IMR-90 (cell line): Measurements from ENCODE around the gene SPTLC1. TPM values are rescaled to one million over a fixed set of nuclear protein-coding genes. Genes with fewer than 3 reads are reported as not detected.
A peak's percentile ranks its signal among the peaks of the same experiment; 100 is the strongest.

Source experiments
- ATAC-seq: fragments of 200-7000 bp; cut with Tn5 transposase; 2 replicates; pipeline ENCODE4 v1.9.1; 2020; ENCODE audit warnings: low read depth, mild to moderate bottlenecking, moderate library complexity
- BruUV-seq: library from RNA; stranded (reverse); fragments of 400-500 nt; replicated peaks from 2 replicates; lab custom pipeline; 2021; lab: Mats Ljungman, UMichigan
- CTCF ChIA-PET: fragments of 300-600 bp; formaldehyde crosslinking; extraction: SDS; loops from one replicate; lab custom pipeline; 2021; ENCODE audit warnings: antibody characterized with exemption; lab: Yijun Ruan, JAX
- POLR2A ChIA-PET: fragments of 300-600 bp; sonication (Branson Sonifier 250); formaldehyde crosslinking; loops from one replicate; lab custom pipeline; 2022; ENCODE audit warnings: antibody characterized with exemption; ENCODE audit not compliant: unreplicated experiment; lab: Charles Lee
- DNase-seq: peaks from one replicate; pipeline ENCODE4 v3.0.0; 2013
- H2AFZ ChIP-seq: replicated peaks from 2 replicates; pipeline ENCODE3; 2013; ENCODE audit warnings: low read length, mild to moderate bottlenecking; ENCODE audit not compliant: poor library complexity
- H2AK5ac ChIP-seq: 2 replicates; pipeline ENCODE4 v1.6.1; 2013; ENCODE audit warnings: low read depth, low read length, inconsistent platforms
- H2AK9ac ChIP-seq: replicated peaks from 2 replicates; pipeline ENCODE3; 2013; ENCODE audit warnings: mild to moderate bottlenecking, low read depth, low read length, moderate library complexity; ENCODE audit not compliant: poor library complexity
- H2BK120ac ChIP-seq: 2 replicates; pipeline ENCODE4 v1.6.1; 2013; ENCODE audit warnings: low read depth, low read length, inconsistent platforms
- H2BK15ac ChIP-seq: 3 replicates; pipeline ENCODE4 v1.6.1; 2013; ENCODE audit warnings: low read depth, low read length, inconsistent platforms
- H2BK20ac ChIP-seq: 2 replicates; pipeline ENCODE4 v1.6.1; 2013; ENCODE audit warnings: low read depth, mild to moderate bottlenecking, inconsistent platforms, low read length, moderate library complexity
- H2BK5ac ChIP-seq: 2 replicates; pipeline ENCODE4 v1.6.1; 2013; ENCODE audit warnings: mild to moderate bottlenecking, low read depth, low read length, inconsistent platforms; ENCODE audit not compliant: poor library complexity, severe bottlenecking
- H3K14ac ChIP-seq: replicated peaks from 2 replicates; pipeline ENCODE4 v1.6.1; 2013; ENCODE audit warnings: low read depth, low read length, inconsistent platforms
- H3K18ac ChIP-seq: 2 replicates; pipeline ENCODE4 v1.6.1; 2013; ENCODE audit warnings: low read depth, low read length, control low read depth
- H3K23ac ChIP-seq: 2 replicates; pipeline ENCODE4 v1.6.1; 2013; ENCODE audit warnings: low read depth, low read length, inconsistent platforms
- H3K27ac ChIP-seq: 2 replicates; pipeline ENCODE4 v1.5.1; 2013; ENCODE audit warnings: mild to moderate bottlenecking, control low read depth, low read length; ENCODE audit not compliant: insufficient read depth
- H3K27me3 ChIP-seq: 2 replicates; pipeline ENCODE4 v1.6.1; 2013; ENCODE audit warnings: low read length; ENCODE audit not compliant: control insufficient read depth, insufficient read depth
- H3K36me3 ChIP-seq: 2 replicates; pipeline ENCODE4 v1.6.1; 2013; ENCODE audit warnings: low read length, mixed read lengths; ENCODE audit not compliant: control insufficient read depth, insufficient read depth
- H3K4ac ChIP-seq: 2 replicates; pipeline ENCODE4 v1.6.1; 2013; ENCODE audit warnings: low read depth, low read length, inconsistent platforms
- H3K4me1 ChIP-seq: 2 replicates; pipeline ENCODE4 v1.6.1; 2013; ENCODE audit warnings: low read length, mixed read lengths; ENCODE audit not compliant: control insufficient read depth, insufficient read depth
- H3K4me2 ChIP-seq: 2 replicates; pipeline ENCODE4 v1.6.1; 2013; ENCODE audit warnings: low read depth, mild to moderate bottlenecking, control low read depth, low read length, moderate library complexity
- H3K4me3 ChIP-seq: 2 replicates; pipeline ENCODE4 v1.5.1; 2013; ENCODE audit warnings: low read depth, mild to moderate bottlenecking, control low read depth, low read length, moderate library complexity; ENCODE audit not compliant: insufficient read depth
- H3K56ac ChIP-seq: 2 replicates; pipeline ENCODE4 v1.6.1; 2013; ENCODE audit warnings: low read length, inconsistent platforms; ENCODE audit not compliant: insufficient read depth; ENCODE audit errors: extremely low read depth
- H3K79me1 ChIP-seq, 2 experiments: 2 replicates each; pipeline ENCODE4 v1.6.1; 2013; ENCODE audit warnings: low read length in 2 of 2, inconsistent platforms in 1 of 2, low read depth in 1 of 2
- H3K9ac ChIP-seq: 2 replicates; pipeline ENCODE4 v1.6.1; 2013; ENCODE audit warnings: low read depth, low read length, control low read depth
- H3K9me1 ChIP-seq: 2 replicates; pipeline ENCODE4 v1.6.1; 2013; ENCODE audit warnings: low read length, inconsistent platforms; ENCODE audit not compliant: insufficient read depth
- H3K9me3 ChIP-seq: 2 replicates; pipeline ENCODE4 v1.6.1; 2013; ENCODE audit warnings: low read length; ENCODE audit not compliant: control insufficient read depth, insufficient read depth
- H4K20me1 ChIP-seq: 2 replicates; pipeline ENCODE4 v1.6.1; 2013; ENCODE audit warnings: low read length, inconsistent platforms; ENCODE audit not compliant: insufficient read depth
- H4K5ac ChIP-seq: 2 replicates; pipeline ENCODE4 v1.6.1; 2013; ENCODE audit warnings: mild to moderate bottlenecking, low read depth, low read length, control low read depth
- H4K8ac ChIP-seq, 2 experiments: 2 replicates each; pipeline ENCODE4 v1.6.1; 2013; ENCODE audit warnings: low read depth in 2 of 2, low read length in 2 of 2, control low read depth in 1 of 2, inconsistent platforms in 1 of 2
- H4K91ac ChIP-seq: 2 replicates; pipeline ENCODE4 v1.6.1; 2013; ENCODE audit warnings: low read depth, low read length, inconsistent platforms; ENCODE audit not compliant: insufficient read depth
- BHLHE40 ChIP-seq: fragments of 150-350 bp; IDR thresholded peaks from 2 replicates; pipeline ENCODE4 v1.6.1; 2016; ENCODE audit warnings: mild to moderate bottlenecking, low read depth, low read length
- CEBPB ChIP-seq: IDR thresholded peaks from 2 replicates; pipeline ENCODE4 v1.6.1; 2012; ENCODE audit warnings: low read depth, low read length, improper control_type of control experiment
- CHD1 ChIP-seq: IDR thresholded peaks from 2 replicates; pipeline ENCODE4 v1.6.1; 2012; ENCODE audit warnings: low read depth, low read length, improper control_type of control experiment
- FOS ChIP-seq: fragments of 150-350 bp; IDR thresholded peaks from 2 replicates; pipeline ENCODE4 v1.6.1; 2016; ENCODE audit warnings: low read depth, low read length
- MAFK ChIP-seq: IDR thresholded peaks from 2 replicates; pipeline ENCODE4 v1.6.1; 2012; ENCODE audit warnings: low read depth, low read length, improper control_type of control experiment
- MAZ ChIP-seq: IDR thresholded peaks from 2 replicates; pipeline ENCODE4 v1.6.1; 2012; ENCODE audit warnings: low read depth, mild to moderate bottlenecking, low read length, improper control_type of control experiment, moderate library complexity, borderline replicate concordance
- MXI1 ChIP-seq: IDR thresholded peaks from 2 replicates; pipeline ENCODE4 v1.6.1; 2012; ENCODE audit warnings: low read depth, mild to moderate bottlenecking, low read length, moderate library complexity, borderline replicate concordance
- POLR2A ChIP-seq: IDR thresholded peaks from 2 replicates; pipeline ENCODE4 v1.6.1; 2012; ENCODE audit warnings: mild to moderate bottlenecking, low read depth, low read length
- RFX5 ChIP-seq: IDR thresholded peaks from 2 replicates; pipeline ENCODE4 v1.8.0; 2012; ENCODE audit warnings: low read depth, mild to moderate bottlenecking, low read length, moderate library complexity
- SMC3 ChIP-seq: fragments of 150-350 bp; IDR thresholded peaks from 2 replicates; pipeline ENCODE4 v1.6.1; 2016; ENCODE audit warnings: low read depth, mild to moderate bottlenecking, antibody characterized with exemption, low read length, moderate library complexity
- WGBS, 2 experiments: methylation state at CpG; one replicate each; pipeline versions ENCODE4 v1.1.5 to v1.1.7; 2013; ENCODE audit warnings: missing lambda C conversion rate in 2 of 2; ENCODE audit not compliant: insufficient read length in 1 of 2; ENCODE audit errors: extremely low coverage in 2 of 2; 5-methylcytosine and 5-hydroxymethylcytosine counted together
- dilution Hi-C: fragments of 300-500 bp; cut with HindIII; formaldehyde crosslinking; loops from one replicate; pipeline ENCODE4 v1.14.3; 2018; ENCODE audit warnings: low sequenced_read_pairs; ENCODE audit not compliant: unreplicated experiment
- in situ Hi-C: fragments of 300-500 bp; cut with MboI; formaldehyde crosslinking; loops from 3 replicates; pipeline ENCODE4 v1.14.3; 2019; ENCODE audit warnings: low sequenced_read_pairs, inconsistent platforms, mixed read lengths
- intact Hi-C: fragments of 100-400 bp; cut with micrococcal nuclease; formaldehyde crosslinking; loops from 2 replicates; pipeline ENCODE4 v1.10.0; 2022
- polyA plus RNA-seq, 3 experiments: library from polyadenylated mRNA; depleted of rRNA; stranded (reverse); fragments of >200 nt; gene quantifications; 2 replicates each; pipeline ENCODE4 v1.2.3, GENCODE V29; 2012; ENCODE audit warnings: low replicate concordance in 1 of 3
- total RNA-seq: library from RNA; depleted of rRNA; stranded (reverse); fragments of >200 nt; gene quantifications from 2 replicates; pipeline ENCODE4 v1.2.3, GENCODE V29; 2012
- TF ChIP-seq, protein P1 (sequence below): fragments of 150-350 bp; IDR thresholded peaks from 2 replicates; pipeline ENCODE4 v1.6.1; 2017; ENCODE audit warnings: mild to moderate bottlenecking, antibody characterized with exemption, low read length, low read depth
- TF ChIP-seq, protein P2 (sequence below): conservative IDR thresholded peaks from 2 replicates; pipeline ENCODE4 v1.5.1; 2012; ENCODE audit warnings: mild to moderate bottlenecking, low read depth, low read length, improper control_type of control experiment
- TF ChIP-seq, protein P3 (sequence below): fragments of 150-350 bp; IDR thresholded peaks from 2 replicates; pipeline ENCODE4 v1.6.1; 2016; ENCODE audit warnings: low read depth, mild to moderate bottlenecking, low read length, moderate library complexity, borderline replicate concordance

The SPTLC1 gene
- total and polyA plus RNA-seq, 2 of the 4 experiments (the other 2 are of a cell fraction): 65.7 to 92.7 TPM

DNA sequence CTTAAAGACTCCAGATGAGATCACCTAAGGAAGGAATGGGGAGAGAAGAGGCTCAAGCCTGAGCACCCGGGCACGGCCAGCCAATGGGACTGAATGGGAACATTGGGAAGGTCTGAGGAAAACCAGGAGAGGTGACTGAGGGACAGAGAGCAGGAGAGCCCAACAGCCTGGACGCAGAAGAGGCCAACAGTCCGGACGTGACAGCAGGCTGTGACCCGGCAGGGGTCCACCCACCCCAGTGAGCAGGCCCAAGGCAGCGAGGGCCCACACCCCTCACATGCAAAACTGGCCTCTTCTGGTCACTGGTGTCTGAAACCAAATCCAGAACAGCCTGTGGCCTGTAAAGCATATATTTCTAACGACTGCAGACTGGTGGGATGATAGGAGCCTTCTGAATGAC, 7.6 kb upstream of the SPTLC1 start:
- BruUV-seq: no TSS peak
- Histone ChIP-seq H2BK15ac (peak overlapping the region; percentile 62; the same call in 2 of the 3 replicates), H3K56ac (peak overlapping the region; percentile 61; the same call in 1 of the 2 replicates), H3K4ac (peak overlapping the region; percentile 70), H2BK5ac (peak overlapping the region; percentile 48), H3K36me3 (no peaks in the 10 kb centered on the region), H3K4me1 (peaks cover 8% of the 10 kb centered on the region), H3K23ac (peak overlapping the region; percentile 1; the same call in 1 of the 2 replicates), H3K4me3 (no peak overlapping the region), H2AK9ac (peak overlapping the region; percentile 60), H3K27me3 (no peaks in the 10 kb centered on the region), H3K27ac (peak overlapping the region; percentile 61; the same call in 1 of the 2 replicates), H4K20me1 (no peaks in the 10 kb centered on the region), H4K5ac (peak overlapping the region; percentile 77), H3K9me1 (peaks cover 7% of the 10 kb centered on the region), H3K18ac (peak overlapping the region; percentile 57), H2AFZ (peak overlapping the region; percentile 74), H2BK20ac (peak overlapping the region; percentile 49; the same call in 1 of the 2 replicates), H3K9me3 (no peaks in the 10 kb centered on the region), H2AK5ac (peak overlapping the region; percentile 72), H3K79me1 (no peaks in the 10 kb centered on the region), H3K9ac (peak overlapping the region; percentile 16), H4K91ac (peak overlapping the region; percentile 59), H3K4me2 (peak overlapping the region; percentile 5; the same call in 1 of the 2 replicates), H2BK120ac (peak overlapping the region; percentile 64), H3K14ac (peak overlapping the region; percentile 10), H4K8ac (peak overlapping the region in 1 of 2 experiments; percentile 45; a peak in 2 of 4 replicates)
- intact Hi-C loops: no loop called here
- TF ChIP-seq MAFK: no peak
- no peak for TF ChIP-seq MXI1
- TF ChIP-seq BHLHE40: no peak
- TF ChIP-seq, protein P1, sequence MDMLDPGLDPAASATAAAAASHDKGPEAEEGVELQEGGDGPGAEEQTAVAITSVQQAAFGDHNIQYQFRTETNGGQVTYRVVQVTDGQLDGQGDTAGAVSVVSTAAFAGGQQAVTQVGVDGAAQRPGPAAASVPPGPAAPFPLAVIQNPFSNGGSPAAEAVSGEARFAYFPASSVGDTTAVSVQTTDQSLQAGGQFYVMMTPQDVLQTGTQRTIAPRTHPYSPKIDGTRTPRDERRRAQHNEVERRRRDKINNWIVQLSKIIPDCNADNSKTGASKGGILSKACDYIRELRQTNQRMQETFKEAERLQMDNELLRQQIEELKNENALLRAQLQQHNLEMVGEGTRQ: no peak
- no peak for TF ChIP-seq FOS
- no peak for TF ChIP-seq RFX5
- no peak for TF ChIP-seq CHD1
- no peak for TF ChIP-seq POLR2A
- TF ChIP-seq, protein P2, sequence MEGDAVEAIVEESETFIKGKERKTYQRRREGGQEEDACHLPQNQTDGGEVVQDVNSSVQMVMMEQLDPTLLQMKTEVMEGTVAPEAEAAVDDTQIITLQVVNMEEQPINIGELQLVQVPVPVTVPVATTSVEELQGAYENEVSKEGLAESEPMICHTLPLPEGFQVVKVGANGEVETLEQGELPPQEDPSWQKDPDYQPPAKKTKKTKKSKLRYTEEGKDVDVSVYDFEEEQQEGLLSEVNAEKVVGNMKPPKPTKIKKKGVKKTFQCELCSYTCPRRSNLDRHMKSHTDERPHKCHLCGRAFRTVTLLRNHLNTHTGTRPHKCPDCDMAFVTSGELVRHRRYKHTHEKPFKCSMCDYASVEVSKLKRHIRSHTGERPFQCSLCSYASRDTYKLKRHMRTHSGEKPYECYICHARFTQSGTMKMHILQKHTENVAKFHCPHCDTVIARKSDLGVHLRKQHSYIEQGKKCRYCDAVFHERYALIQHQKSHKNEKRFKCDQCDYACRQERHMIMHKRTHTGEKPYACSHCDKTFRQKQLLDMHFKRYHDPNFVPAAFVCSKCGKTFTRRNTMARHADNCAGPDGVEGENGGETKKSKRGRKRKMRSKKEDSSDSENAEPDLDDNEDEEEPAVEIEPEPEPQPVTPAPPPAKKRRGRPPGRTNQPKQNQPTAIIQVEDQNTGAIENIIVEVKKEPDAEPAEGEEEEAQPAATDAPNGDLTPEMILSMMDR: no peak
- TF ChIP-seq, protein P3, sequence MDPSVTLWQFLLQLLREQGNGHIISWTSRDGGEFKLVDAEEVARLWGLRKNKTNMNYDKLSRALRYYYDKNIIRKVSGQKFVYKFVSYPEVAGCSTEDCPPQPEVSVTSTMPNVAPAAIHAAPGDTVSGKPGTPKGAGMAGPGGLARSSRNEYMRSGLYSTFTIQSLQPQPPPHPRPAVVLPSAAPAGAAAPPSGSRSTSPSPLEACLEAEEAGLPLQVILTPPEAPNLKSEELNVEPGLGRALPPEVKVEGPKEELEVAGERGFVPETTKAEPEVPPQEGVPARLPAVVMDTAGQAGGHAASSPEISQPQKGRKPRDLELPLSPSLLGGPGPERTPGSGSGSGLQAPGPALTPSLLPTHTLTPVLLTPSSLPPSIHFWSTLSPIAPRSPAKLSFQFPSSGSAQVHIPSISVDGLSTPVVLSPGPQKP: no peak
- no peak for TF ChIP-seq SMC3
- no peak for TF ChIP-seq MAZ
- TF ChIP-seq CEBPB: no peak
- in situ Hi-C loops: no loop called here
- ChIA-PET POLR2A (no interaction called here), CTCF (no interaction called here)
- peak; percentile 13 for ATAC-seq
- dilution Hi-C loops: no loop called here
- 75% methylated on average over 4 of the region's 8 CpGs; no CpG with 5 or more reads in 1 of the 2 experiments for WGBS, 2 experiments
- no peak for DNase-seq
